ENCODE results near the gene UBIAD1. TPM values are rescaled to one million over a fixed set of nuclear protein-coding genes. Genes with fewer than 3 reads are reported as not detected.

Gene UBIAD1
- total RNA-seq, 1 experiment from 2014 or later: 17.0 TPM

- no peaks in the 10 kb centered on the region for H3K27me3 ChIP-seq (replicated peaks; ENCODE audit: control insufficient read depth, insufficient read depth, low read length)
- CTCF ChIA-PET: no interaction called here
- DNase-seq: no peak
- Mint-ChIP-seq H3K4me1 (ENCODE audit: low read depth, unreplicated experiment) (peaks cover 20% of the 10 kb centered on the region), H3K27ac (ENCODE audit: unreplicated experiment) (no peak overlapping the region), H3K36me3 (ENCODE audit: insufficient read depth, unreplicated experiment) (peaks cover 29% of the 10 kb centered on the region), H3K9me3 (ENCODE audit: unreplicated experiment) (no peaks in the 10 kb centered on the region), H3K27me3 (ENCODE audit: insufficient read depth, unreplicated experiment) (no peaks in the 10 kb centered on the region), H3K4me3 (ENCODE audit: unreplicated experiment) (no peak overlapping the region)
- no peaks in the 10 kb centered on the region for H3K9me3 ChIP-seq
- no peaks in the 10 kb centered on the region for H3K4me1 ChIP-seq
- no peaks in the 10 kb centered on the region for H3K36me3 ChIP-seq (ENCODE audit: control insufficient read depth, insufficient read depth, low read length)
- POLR2A ChIA-PET: no interaction called here
- H3K4me3 ChIP-seq (ENCODE audit: low read depth, low read length): no peak overlapping the region
- no peak for TF ChIP-seq CTCF (IDR thresholded peaks at IDR 0.05; ENCODE audit: insufficient read depth in 1 of 2, low read depth in 1 of 2, low read length in 1 of 2, severe bottlenecking in 1 of 2, unreplicated experiment in 1 of 2)
- no TSS peak for BruUV-seq (replicated peaks)
- intact Hi-C loops (cut with micrococcal nuclease; ENCODE audit: unreplicated experiment): no loop called here
Observed at GRCh38 chr1:11279630-11280029, 6.6 kb downstream of the UBIAD1 start.

- POLR2A ChIA-PET: no interaction called here
- CTCF ChIA-PET: interaction anchor here (0.6 kb wide), 1 partner anchor 151 kb away, joined by 3 read pairs; no protein-coding TSS in a partner anchor
- Histone ChIP-seq H3K4me3 (ENCODE audit: low read depth, low read length) (no peak overlapping the region), H3K27me3 (replicated peaks; ENCODE audit: control insufficient read depth, insufficient read depth, low read length) (no peaks in the 10 kb centered on the region), H3K36me3 (ENCODE audit: control insufficient read depth, insufficient read depth, low read length) (peaks cover 4% of the 10 kb centered on the region; the same call in 1 of the 2 replicates), H3K9me3 (no peaks in the 10 kb centered on the region), H3K4me1 (no peaks in the 10 kb centered on the region)
- TF ChIP-seq CTCF (IDR thresholded peaks at IDR 0.05; ENCODE audit: insufficient read depth in 1 of 2, low read depth in 1 of 2, low read length in 1 of 2, severe bottlenecking in 1 of 2, unreplicated experiment in 1 of 2): no peak
- peaks cover 10% of the 10 kb centered on the region for H3K4me1 Mint-ChIP-seq (ENCODE audit: low read depth, unreplicated experiment)
- no peaks in the 10 kb centered on the region for H3K27me3 Mint-ChIP-seq (ENCODE audit: insufficient read depth, unreplicated experiment)
- H3K27ac Mint-ChIP-seq (ENCODE audit: unreplicated experiment): no peak overlapping the region
- BruUV-seq (replicated peaks): no TSS peak
- no peaks in the 10 kb centered on the region for H3K9me3 Mint-ChIP-seq (ENCODE audit: unreplicated experiment)
- DNase-seq: no peak
- no peak overlapping the region for H3K4me3 Mint-ChIP-seq (ENCODE audit: unreplicated experiment)
- intact Hi-C loops (cut with micrococcal nuclease; ENCODE audit: unreplicated experiment): no loop called here
- H3K36me3 Mint-ChIP-seq (ENCODE audit: insufficient read depth, unreplicated experiment): peaks cover 27% of the 10 kb centered on the region
Observed at GRCh38 chr1:11280719-11281376, 7.8 kb downstream of the UBIAD1 start.

GRCh38 chr1:11281518-11282331, 8.7 kb downstream of the UBIAD1 start:
- TF ChIP-seq CTCF (IDR thresholded peaks at IDR 0.05; ENCODE audit: insufficient read depth in 1 of 2, low read depth in 1 of 2, low read length in 1 of 2, severe bottlenecking in 1 of 2, unreplicated experiment in 1 of 2): no peak
- ChIA-PET CTCF (no interaction called here), POLR2A (interaction anchor here (0.6 kb wide), 1 partner anchor 61 kb away, joined by 4 read pairs; no protein-coding TSS in a partner anchor)
- no peaks in the 10 kb centered on the region for H3K9me3 ChIP-seq
- H3K4me1 Mint-ChIP-seq (ENCODE audit: low read depth, unreplicated experiment): peaks cover 6% of the 10 kb centered on the region
- no TSS peak for BruUV-seq (replicated peaks)
- H3K4me3 ChIP-seq (ENCODE audit: low read depth, low read length): no peak overlapping the region
- no peaks in the 10 kb centered on the region for H3K4me1 ChIP-seq
- no peaks in the 10 kb centered on the region for H3K9me3 Mint-ChIP-seq (ENCODE audit: unreplicated experiment)
- H3K27ac Mint-ChIP-seq (ENCODE audit: unreplicated experiment): no peak overlapping the region
- no peaks in the 10 kb centered on the region for H3K27me3 Mint-ChIP-seq (ENCODE audit: insufficient read depth, unreplicated experiment)
- H3K36me3 Mint-ChIP-seq (ENCODE audit: insufficient read depth, unreplicated experiment): peaks cover 31% of the 10 kb centered on the region
- intact Hi-C loops (cut with micrococcal nuclease; ENCODE audit: unreplicated experiment): no loop called here
- H3K4me3 Mint-ChIP-seq (ENCODE audit: unreplicated experiment): no peak overlapping the region
- H3K36me3 ChIP-seq (ENCODE audit: control insufficient read depth, insufficient read depth, low read length): peaks cover 4% of the 10 kb centered on the region; the same call in 1 of the 2 replicates
- no peak for DNase-seq
- H3K27me3 ChIP-seq (replicated peaks; ENCODE audit: control insufficient read depth, insufficient read depth, low read length): no peaks in the 10 kb centered on the region

Data from Caco-2 (cell line).